Activated T-cell treated with anti-CD3 and anti-CD28 coated beads for 4 hours (primary cell): Measurements from ENCODE around the gene LHFPL6.

Experiments
- DNase-seq: peaks from one replicate; pipeline ENCODE4 v3.0.0-alpha.2; 2020

The LHFPL6 gene

DNA sequence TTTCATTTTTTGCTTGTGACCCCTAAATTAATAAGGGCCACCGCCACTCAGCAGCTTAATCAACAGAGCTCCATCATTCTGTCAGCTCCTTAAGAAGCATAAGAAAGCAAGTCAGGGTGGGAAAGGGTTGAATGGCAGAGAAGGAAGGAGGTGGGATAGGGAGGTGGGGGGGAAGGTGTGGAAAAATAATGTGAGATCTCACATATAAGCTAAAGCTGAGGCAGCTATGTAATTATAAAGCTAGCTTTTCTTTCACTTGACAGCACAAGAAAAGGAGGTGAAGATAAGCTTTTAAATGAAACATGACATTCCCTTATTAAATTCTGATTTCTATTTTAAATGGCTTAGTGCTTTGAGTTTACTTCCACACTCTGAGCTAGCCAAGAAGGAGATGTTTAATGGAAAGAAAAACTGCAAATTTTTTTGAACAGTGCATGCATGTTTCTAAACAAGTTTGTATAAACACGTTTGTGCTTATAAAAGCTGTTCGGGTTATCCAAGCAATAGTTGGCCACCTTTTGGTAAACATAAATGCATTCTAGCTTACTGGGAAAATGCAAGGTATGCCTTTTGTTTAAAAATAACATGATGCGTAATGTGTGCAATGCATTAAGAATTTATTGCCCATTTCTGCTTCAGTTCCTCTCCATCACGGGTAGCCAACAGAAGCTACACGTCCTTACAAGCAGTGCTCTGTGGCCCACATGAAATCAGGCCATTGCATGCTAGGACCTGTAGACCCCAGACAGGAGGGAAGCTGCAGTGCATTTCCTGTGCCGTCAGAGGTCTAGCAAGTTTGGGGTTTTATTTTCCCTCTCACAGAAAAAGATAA lies 96.2 kb downstream of the LHFPL6 start:
- no peak for DNase-seq

GRCh38 chr13:39505151-39505550 lies 97.8 kb downstream of the LHFPL6 start:
- no peak for DNase-seq

DNA sequence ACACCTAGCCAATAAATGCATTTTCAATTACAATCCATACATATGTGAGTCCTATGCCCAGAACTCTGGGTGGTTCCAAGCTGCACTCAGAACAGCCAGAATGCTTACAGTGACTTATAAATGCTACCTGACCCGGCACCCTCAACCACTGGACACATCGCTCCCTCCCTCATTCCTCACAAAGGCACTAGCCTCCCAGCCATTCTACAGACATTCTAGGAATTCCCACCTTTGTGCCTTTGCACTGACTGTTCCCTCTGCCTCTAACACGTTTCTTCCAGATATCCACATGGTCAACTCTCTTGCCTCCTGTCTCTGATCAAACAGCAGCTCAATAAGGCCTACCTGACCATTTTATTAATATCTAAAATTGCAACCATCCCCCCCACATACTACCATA lies 99.9 kb downstream of the LHFPL6 start:
- DNase-seq: no peak

DNA sequence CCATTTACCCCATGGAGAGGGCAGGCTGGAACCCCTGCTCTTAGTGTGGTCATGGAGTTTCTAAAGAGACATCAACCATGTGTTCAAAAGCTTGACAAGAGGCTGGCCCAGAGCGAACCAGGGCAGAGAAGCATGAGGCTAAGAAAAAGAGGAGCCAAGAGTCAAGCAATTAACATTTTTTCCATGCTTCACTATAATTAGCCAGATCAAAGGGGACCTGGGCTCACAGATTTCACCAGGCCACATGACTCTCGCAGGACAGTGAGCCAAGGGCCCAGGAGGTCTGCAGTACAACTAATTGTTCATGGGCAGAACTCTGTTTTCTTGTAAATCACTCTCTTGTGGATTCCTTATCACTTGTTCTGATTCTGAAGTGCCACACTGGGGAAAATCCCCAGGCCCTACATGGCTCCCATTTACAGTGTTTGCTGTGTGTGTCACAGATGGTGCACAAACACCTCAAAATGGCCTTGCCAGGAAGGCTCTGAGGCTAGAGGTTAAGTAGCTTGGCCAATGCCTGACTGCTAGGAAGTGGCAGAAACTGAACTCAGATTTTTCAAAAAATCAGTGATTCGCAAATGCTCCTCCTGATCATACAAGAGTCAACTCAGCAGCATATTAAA lies 101.2 kb downstream of the LHFPL6 start:
- no peak for DNase-seq

DNA sequence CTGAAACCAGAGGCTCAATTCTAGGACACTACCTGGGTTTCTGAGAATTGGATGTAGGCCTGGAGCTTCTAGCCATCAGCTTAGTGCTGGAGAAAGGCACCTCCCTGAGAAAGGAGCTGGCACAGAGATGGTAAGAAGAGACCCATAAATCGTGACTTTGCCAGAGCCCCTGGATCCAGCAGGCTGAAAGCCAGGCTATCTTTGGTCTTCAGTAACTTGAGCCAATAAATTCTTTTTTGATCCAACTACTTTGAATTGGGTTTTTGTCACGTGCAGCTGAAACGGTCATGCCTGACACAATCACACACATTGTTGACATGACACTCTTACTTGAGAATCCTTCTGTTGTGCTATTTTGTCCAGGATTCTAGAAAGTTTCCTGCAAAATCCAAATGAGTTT lies 103.4 kb downstream of the LHFPL6 start:
- no peak for DNase-seq

- DNase-seq: no peak
Measured at GRCh38 chr13:39498471-39499114, 104.4 kb downstream of the LHFPL6 start.

DNA sequence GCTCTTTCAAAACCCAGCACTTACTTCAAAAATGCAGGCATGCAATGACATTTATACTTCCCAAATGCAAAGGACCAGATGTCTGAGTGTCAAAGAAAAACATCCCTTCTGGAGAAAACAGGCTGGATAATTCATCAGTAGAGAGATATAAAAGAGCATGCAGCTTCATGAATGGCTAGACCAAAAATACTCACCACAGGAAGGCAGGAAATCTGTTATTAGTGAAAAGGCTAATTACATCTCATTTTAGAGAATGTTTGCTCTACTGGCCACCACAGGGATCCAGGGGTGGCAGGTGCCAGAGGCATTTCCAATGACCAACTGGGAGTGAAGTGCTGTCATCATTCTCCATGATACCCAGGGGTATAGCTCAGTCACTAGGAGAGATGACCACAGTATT lies 106.5 kb downstream of the LHFPL6 start:
- no peak for DNase-seq

DNA sequence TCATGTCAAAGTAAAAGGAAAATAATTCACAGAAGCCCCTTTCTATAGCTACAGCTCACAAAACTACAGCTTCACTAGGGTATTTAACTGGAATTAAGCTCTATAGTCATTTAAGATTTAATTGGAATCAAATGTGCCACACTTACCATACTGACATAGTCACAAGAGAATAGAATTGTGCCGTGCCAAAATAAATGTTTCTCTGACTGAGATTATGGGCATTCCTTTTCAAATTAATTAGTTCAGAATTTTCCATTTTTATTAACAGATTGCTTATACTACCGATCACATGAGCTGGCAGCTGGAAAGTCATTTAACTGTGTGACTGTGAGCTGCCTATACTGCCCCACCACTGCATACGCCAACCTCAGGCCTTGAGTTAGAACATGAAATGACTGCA lies 108.4 kb downstream of the LHFPL6 start:
- DNase-seq: no peak

GRCh38 chr13:39494006-39494405 lies 109.0 kb downstream of the LHFPL6 start:
- DNase-seq: no peak

DNA sequence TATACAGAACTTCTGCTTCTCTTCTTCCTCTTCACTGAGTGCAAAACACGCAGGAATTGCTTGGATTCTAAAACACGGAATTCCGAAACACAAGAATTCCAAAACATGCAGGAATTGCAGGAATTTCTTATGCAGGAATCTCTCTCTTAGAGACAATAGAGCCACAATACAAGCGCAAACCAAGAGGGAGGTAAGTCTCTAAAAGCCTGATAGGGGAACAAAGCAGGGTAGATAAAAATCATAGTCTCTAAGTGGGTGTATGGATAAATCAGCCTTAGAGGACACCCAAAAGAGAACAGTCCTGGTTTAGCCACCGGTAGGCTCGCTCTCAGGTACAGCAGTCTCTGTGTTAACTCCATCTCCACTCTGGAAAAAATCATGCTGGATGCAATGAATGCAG lies 112.9 kb downstream of the LHFPL6 start:
- no peak for DNase-seq

DNA sequence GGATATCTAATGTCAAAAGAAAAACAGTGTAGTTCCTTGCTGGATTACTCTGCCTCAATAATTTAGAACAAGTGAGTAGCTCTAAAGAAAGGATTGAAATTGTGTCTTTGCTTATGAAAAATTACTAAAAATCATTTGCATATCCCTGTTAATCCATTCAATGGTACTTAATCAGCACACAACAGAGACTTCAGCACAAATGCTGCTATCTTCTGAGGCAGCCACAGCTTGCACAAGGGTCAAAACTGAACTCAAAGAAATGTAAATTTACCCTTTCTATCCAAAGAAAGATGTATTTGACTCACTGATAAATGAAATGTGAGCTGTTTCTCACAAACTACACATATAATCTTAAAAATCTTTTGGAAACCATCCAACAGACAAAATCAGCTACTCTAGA lies 116.2 kb downstream of the LHFPL6 start:
- no peak for DNase-seq

- DNase-seq: no peak
Measured at GRCh38 chr13:39485314-39485700, 117.7 kb downstream of the LHFPL6 start.

- no peak for DNase-seq
Measured at GRCh38 chr13:39484506-39485313, 118.3 kb downstream of the LHFPL6 start.

- DNase-seq: no peak
Measured at GRCh38 chr13:39483326-39483725, 119.7 kb downstream of the LHFPL6 start.

DNA sequence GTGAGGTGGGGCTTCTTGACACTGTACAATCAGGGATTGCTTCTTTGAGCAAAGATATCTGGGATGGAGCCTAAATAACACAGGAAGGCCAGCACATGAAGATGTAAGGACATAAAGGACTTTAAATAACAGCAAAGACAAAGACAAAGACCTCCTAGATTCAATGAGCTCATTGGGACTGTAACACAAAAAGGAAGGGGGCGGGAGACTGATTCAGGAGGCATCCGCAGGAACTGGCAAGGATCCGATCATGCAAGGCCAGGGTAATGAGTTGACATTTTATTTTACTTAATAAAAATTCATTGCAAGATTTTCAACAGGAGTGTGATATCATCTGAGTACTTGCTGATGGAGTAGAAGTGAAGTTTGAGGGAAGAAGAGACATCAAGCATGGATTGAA lies 121.5 kb downstream of the LHFPL6 start:
- DNase-seq: no peak

DNA sequence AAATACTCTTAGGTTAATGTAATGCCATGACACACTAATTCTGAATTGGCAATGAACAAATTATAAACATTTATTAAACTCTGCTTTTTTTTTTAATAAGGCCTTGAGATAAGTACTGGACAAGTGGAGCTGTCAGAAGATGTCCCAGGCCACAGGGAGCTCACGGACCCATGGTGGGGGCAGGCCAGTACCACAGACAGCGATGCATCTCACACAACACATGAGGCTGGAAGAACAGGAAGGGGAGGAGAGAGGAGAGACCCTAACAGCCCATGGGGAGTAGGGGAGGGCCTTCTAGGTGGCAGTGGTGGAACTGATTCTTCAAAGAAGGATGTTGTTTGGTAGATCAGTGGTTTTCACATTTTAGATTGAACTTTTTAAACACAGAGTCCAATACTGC lies 128.4 kb downstream of the LHFPL6 start:
- no peak for DNase-seq

- no peak for DNase-seq
Measured at GRCh38 chr13:39469676-39470075, 133.3 kb downstream of the LHFPL6 start.

- no peak for DNase-seq
Measured at GRCh38 chr13:39468306-39468705, 134.7 kb downstream of the LHFPL6 start.

DNA sequence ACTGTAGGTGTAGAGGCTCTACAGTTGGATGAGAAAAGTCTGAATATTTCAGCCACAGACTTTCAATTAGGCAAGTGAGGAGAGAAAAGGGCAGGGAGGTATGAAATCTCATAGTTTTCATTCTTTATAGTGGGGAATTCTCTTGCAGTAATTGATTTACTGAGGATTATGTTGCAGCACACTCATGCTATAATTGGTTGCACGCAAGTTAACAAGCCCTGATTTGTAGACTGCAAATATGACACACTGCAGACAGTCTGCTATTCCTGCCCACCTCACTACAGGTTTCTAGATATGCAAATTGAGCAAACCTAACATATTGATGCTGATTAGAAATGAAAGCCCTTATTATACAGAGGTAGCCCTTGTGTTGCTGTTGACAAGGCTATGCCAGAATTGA lies 139.4 kb downstream of the LHFPL6 start:
- DNase-seq: no peak

DNA sequence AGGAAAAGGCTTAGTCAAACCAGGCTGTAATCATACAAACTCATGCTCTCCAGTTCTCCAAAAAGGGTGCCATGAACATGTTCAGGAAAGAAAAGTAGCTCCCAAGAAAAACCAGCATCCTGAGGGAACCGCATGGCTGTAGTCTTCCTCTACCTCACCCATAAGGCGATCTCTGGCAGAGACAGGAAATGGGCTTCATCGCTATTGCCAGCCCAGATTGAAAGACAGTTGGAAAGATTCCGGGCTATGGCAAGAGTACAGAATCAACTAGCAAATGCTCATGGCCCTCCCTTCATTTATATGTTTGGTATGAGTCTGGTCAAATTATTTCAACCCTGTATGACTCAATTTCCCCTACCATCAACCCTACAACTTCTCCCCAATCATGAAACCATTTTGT lies 140.1 kb downstream of the LHFPL6 start:
- no peak for DNase-seq

- DNase-seq: no peak
Measured at GRCh38 chr13:39462428-39462827, 140.6 kb downstream of the LHFPL6 start.

DNA sequence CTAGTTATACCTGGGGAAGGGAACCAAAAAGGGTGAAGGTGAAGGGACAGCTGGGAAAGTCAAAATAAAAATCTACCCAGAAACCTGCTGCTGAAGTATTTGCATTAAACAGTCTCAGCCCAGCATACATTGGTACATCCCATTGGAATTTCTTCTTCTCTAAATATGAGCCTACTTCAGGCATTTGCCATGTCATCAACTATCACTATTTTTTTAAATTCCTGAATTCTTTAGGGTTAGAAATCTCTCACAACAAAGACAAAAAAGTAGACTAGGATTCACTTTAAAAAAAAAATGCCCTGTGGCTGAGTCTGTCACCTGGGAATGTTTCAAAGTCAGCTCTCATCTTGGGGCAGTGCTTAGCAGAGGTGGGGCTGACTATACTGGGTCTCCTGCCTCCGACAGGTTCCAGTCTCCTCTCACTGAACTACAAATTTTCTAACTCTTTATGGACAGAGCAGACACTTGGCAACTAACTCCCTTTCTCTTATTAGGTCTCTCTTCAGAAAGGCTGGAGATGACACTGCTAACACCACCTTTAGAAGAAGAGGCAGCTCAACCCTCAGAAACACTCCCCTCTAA lies 141.2 kb downstream of the LHFPL6 start:
- DNase-seq: no peak

- DNase-seq: no peak
Measured at GRCh38 chr13:39457274-39457673, 145.7 kb downstream of the LHFPL6 start.
